Epidermal melanocyte (primary cell): ENCODE results near the gene RPS16.
A peak's percentile ranks its signal among the peaks of the same experiment; 100 is the strongest.

Source experiments
- DNase-seq: peaks from one replicate; pipeline ENCODE4 v3.0.0; 2011; ENCODE audit warnings: low spot score; ENCODE audit not compliant: insufficient read length

Gene RPS16

GRCh38 chr19:39422020-39422419 is 13.7 kb downstream of the RPS16 start:
- DNase-seq, result no peak

GRCh38 chr19:39420769-39421168 is 15.0 kb downstream of the RPS16 start:
- no peak for DNase-seq

DNA sequence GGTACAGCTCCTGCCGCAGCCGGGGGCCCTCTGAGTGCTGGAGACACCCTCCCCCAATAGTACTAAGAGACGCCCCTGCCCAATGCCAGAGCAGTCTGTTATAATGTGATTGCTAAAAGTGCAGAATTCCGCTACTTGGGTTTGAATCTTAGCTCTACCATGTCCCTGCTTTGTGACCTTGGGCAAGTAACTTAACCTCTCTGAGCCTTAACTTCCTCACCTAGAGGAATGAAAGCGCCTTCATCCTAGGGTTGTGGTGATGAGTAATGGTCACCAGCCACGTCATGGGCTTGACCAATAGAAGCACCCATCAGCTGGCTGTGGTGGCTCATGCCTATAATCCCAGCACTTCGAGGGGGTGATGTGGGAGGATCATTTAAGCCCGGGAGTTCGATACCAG is 16.7 kb downstream of the RPS16 start:
- DNase-seq, result no peak

DNA sequence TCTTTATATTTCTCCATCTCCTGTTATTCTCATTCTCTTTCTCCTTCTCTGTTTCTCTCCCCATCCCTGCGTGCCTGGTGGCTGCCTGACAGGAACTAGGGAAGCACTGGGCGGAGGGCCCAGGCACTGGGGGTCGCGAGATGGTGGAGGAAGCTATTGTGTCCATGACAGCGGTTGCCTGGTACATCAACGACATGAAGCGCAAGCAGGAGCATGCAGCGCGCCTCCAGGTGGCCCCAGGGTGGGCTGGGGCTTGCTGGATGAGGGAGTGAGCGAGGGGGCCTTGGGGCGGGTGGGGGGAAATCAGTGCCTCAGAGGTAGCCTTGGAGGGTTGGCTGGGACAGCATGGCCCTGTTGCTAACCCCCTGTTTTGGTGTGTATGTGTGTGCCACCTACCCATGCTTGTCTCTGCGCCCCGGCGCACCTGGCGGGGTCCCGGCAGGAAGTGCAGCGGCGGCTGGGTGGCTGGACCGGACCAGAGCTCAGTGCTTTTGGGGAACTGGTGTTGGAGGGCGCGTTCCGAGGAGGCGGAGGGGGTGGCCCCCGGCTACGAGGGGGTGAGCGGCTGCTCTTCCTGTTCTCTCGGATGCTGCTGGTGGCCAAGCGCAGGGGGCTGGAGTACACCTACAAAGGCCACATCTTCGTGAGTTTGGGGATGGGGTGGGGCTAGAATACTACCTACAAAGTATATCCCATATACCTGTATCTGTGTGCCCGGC is 18.1 kb downstream of the RPS16 start:
- no peak for DNase-seq

DNA sequence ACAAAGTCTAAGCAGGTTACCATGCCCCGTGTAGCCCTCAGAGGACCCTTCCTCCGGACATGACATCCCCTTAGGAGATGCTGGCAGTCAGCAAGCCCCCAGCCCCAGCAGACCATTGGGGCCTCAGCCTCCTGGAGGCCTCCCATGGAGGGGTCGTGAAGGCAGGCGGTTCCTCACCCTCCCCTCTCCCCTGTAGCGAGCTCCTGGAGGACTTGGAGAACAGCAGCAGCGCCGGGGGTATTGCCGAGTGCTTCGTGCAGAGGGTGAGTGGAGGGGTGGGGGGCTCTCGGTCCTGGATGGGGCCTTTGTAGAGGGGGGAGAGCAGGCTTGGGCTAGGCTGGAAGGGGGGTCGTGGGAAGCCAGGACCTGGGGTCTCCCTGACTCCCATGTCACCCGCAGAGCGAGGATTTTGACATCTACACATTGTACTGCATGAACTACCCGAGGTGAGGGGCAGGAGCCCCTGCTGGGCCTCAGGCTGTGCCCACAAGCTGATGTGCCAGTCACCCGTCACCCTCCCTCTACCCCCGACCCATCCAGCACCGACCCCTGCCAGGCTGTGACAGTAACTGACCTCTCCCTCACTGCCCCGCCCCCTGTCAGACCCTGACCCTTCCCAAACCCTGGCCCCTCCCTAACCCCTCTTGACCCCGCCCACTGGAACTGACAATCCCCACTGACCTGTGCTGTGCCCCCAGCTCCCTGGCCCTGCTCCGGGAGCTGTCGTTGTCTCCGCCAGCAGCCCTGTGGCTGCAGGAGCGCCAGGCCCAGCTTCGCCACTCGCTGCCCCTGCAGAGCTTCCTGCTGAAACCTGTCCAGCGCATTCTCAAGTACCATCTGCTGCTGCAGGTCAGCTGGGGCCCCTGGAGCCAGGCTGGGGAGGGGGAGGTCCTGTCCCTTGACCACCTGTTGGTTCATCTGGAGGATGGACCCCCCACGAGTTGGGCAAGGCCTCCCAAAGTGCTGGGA is 19.3 kb downstream of the RPS16 start:
- no peak for DNase-seq

DNA sequence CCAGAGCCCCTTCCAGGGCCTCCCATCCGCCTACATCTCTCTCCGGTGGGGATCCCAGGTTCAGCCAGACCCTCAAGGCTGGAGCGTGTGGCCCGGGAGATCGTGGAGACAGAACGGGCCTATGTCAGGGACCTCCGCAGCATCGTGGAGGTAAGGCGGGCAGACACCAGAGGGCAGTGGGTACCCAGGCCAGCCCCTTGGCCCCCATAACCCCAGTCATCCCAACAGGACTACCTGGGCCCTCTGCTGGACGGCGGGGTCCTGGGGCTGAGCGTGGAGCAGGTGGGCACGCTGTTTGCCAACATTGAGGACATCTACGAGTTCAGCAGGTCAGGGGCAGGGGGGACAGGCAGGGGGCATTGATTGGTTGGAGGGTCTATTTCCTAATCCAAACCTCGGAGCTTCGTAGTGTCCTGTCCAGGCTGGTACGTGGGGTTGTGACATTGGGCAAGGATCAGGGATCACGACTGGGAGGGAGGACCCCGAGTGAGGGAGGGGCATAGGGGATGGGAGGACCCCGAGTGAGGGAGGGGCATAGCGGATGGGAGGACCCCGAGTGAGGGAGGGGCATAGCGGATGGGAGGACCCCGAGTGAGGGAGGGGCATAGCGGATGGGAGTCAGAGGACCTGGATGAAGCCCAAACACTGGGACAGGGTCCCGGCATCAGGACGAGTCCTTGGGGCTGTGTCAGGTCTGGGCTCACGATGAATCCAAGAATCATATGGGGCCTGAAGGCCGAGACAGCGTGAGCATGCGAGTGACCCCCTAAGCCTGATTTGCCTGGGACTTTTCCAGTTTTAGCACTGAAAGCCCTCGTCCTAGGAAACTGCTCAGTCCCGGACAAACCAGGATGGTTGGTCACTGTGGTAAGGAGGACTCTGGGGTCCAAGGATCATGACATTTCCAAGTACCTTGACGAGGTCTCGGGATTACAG is 20.4 kb downstream of the RPS16 start:
- no peak for DNase-seq

DNA sequence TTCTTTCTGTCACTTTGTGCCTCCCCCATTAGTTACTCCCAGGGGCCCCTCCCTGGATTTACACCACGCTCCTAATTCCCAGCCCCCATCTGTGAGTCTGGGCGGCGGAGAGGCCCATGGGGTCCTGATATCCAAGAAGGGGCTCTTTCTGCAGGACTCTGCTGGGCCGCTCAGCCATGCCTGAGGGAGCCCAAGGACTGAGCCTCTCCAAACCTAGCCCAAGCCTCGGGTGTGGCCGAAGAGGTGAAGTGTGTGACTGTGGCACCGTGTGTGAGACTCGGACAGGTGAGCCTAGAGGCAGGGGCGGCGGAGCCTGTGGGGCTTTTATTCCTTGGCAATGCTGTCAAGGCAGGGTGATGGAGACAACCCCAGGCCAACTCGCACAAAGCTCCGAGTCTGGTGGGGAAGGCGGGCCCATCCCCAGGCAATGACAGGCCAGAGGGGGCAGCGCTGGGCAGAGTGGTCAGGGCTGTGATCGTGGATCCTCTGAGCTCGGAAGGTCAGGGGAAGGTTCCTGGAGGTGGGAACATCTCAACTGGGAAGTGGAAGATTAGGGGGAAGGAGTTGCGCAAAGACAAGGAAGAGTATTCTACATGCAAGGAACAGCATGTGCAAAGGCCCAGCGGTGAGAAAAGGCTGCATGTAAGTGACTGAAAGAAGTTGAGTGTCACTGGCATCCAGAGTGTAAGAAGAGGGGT is 21.7 kb downstream of the RPS16 start:
- no peak for DNase-seq

GRCh38 chr19:39413272-39413910 is 22.4 kb downstream of the RPS16 start:
- DNase-seq, result no peak

GRCh38 chr19:39412867-39413271 is 22.9 kb downstream of the RPS16 start:
- DNase-seq, result no peak

DNA sequence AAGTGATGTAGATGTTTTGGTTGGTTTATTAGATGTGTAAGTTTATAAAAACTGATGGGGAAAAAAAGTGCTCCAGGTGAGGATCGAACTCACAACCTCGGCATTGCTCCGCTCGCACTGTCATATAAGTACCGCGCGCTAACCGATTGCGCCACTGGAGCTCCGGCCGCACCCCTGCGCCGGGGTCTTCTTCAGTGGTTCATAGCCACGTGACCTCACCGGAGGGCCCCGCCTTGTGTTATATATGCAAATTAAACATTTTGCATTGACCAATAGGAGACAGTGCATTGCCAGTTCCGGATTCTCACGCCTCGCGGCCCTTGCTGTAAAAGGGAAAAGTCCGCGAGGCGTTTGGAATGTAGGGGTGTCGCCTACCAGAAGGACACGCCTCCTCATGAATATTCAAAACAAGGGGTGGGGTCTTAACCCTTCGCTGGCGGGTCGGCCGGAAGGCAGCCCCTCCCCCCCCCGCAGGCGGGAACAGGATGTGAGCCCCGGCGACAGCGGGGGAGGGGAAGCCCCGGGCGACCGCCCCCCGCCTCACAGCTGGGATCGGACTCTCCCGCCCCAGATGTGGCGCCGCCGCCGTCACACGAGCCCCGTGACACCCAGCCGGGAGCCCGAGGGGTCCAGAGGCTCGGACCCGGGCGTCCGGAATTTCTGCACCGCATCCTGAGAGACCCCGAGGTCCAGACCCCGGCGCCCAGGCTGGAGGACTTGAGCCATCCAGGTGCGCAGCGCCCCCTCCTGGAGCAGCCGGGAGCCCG is 23.5 kb downstream of the RPS16 start, which contains the start of gene PLEKHG2:
Gene PLEKHG2 (plus strand): TSS at position 570 of the 767 bp plus-strand sequence. CDS start 1,418 bp downstream, outside the sequence.
- DNase-seq, result peak; percentile 100

DNA sequence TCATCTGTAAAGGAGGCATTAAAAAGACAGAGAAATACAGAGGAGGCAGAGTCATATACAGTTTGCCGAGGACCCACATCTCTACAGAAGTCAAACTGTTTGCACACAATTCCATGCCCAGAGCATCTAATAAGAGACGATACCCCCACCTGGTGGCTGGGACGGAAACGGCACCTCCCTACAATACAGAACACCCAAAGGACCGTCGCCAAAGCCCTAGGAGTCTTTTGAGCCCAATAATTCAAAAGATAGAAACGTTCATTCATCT is 24.0 kb downstream of the RPS16 start:
- DNase-seq, result peak; percentile 92

DNA sequence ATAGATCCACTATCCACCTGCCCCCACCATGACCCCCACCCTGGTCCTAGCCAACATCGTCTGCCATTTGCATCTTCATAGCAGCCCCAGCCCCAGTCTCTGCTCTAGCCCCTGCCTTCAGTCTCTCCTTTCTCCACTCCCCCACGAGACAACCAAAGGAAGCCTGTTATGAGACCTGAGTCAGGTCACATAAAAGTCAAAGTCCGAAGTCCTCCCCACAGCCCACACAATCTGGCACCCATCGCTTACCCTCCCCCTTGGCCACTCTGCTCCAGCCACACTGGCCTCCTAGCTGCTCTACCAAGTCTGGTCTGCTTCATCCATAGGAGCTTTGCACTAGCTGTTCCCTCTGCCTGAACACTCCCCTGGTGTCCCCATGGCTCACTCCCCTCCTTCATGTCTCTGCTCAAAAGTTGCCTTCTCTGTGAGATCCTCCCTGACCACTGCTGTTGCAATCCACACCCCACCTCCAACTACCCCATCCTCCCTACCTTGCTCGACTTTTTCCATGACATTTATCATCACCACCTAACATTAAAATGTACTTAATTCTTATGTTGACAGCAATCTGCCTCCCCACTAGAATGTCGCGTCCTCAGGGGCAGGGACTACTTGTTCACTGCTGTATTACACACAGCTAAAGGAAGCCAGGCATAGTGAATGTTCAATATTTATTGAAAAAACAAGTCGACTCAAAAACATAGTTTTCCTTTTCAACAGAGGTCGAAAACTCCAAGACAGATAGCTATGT is 24.5 kb downstream of the RPS16 start:
- DNase-seq, result no peak

DNA sequence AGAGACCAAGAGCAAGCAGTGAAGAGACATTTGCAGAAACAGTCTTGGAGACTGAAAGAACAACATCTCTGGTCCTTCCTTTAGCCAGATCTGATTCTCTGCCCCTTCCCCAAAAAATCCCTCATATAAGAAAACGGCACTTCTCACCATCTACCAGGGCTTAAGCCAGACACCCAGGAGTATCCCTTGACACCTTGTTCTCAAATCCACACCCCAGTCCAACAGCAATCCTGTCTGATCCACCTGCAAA is 25.0 kb downstream of the RPS16 start:
- no peak for DNase-seq

DNA sequence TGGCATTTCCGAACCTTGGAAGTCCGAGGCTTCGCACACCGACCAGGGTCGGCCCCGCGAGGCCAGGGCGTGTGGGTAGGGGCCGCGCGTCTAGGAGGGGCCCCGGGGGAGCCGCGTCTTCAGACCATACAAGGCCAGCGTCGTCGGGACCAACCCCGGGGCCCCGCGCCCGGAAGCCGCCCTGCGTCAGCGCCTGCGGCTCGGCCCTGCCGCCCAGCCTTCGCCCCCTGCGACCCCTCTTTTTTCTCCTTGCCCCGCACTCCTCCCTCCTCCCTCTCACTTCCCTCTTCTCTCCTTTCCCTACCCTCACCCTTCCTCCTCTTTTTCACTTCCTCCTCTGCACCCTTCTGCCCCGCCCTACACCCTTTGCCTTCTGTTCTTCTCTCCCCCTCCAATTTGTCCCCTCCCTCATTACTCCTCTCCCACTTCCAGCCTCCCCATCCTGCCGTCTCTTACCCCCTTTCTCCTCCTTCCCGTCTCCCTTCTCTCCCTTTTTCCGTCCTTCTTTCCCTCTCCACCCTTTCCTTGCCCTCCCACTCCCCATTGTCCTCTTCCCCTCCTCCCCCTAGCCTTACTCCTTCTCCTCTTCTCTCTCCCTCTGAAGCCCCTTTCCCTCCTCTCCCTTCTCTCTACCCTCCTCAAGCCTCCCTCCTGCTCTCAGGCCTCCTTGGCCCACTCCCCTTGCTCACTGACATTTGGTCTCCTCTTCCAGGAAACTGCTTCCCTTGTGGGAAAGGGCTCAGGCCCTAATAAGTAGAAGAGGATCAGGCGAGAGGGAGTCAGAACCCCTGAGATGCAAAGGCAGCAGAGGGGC is 25.5 kb downstream of the RPS16 start:
- no peak for DNase-seq

DNA sequence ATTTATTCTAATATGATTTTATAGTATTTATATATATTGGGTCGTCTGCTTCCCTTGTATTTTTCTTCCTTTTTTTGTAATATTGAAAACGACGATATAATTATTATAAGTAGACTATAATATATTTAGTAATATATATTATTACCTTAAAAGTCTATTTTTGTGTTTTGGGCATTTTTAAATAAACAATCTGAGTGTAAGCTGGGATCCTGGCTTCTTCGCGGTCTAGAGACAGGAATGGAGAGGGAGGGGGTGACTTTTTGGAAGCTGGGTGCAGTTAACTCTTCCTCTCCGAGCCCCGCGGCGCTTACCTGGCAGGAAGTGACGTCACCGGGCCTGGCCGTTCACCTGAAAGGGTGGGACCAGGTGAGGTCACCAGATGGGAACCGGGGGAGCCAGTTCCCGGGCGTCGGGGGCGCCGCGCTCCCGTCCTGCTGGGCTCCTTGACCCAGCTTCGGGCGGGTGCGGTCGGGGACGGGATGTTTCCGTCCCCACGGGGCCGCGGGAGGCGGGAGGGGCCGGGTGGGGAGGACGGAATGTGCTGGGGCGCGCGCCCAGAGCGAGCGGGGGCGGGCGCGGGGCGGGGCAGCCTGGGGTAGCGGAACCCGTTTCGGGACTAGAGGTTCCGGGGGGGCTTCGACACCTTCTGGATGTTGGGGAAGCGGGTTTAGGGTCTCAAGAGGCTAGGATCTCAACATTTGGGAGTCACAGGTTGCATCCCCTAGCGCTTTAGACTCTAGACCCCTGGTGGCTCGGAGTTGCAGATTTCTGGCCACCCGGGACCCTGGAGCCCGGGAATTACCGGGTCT is 26.3 kb downstream of the RPS16 start:
- DNase-seq, result no peak

- no peak for DNase-seq
Measured at GRCh38 chr19:39408392-39409207, 27.1 kb downstream of the RPS16 start.
